ENCODE data around the gene CAPN2.

CAPN2 gene

DNA sequence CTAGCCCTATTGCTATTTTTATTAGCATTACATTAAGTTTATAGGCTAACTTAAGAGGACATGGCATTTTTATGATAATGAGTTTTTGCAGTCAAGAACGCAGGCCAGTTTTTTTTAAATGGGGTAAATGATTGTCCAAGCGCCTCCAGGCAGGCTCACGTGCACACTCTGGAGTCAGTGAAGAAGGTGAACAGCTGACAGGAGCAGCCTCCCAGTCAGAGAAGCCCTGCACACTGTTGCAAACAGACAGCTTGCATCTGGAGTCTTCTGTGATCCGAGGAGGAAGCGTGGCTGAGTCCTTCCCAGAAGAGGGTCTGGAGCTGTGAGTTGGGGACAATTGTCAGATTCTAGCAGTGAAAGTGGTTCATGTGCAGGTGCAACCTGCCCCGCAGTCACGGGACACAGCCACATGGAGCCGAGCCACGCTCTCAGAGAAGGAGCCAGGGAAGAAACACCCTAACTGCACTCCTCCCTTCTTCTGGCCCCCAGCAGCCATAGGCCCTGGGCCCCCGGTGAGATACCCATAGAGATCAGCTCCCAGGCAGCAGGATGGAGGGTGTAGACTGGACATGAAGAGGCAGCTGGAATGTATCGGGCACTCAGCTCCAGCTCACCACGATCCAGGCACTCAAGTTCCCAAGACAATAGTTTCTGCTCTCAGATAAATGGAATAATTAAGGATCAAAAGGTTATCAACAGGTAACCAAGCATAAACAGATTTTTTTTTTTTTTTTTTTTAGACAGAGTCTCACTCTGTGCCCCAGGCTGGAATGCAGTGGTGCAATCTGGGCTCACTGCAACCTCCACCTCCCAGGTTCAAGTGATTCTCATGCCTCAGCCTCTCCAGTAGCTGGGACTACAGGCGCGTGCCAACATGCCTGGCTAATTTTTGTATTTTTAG, 26.4 kb downstream of the CAPN2 start (continued):
- TF ChIP-seq ZNF610 (tag by site-specific recombination; IDR thresholded peaks at IDR 0.05; ENCODE audit: borderline replicate concordance) = 0 out of 2 replicates have a peak, but pooled peaks have one; percentile 23
- no peak for TF ChIP-seq ZNF302 (tag by site-specific recombination; IDR thresholded peaks at IDR 0.05; ENCODE audit: low read depth)
- TF ChIP-seq, protein P1, sequence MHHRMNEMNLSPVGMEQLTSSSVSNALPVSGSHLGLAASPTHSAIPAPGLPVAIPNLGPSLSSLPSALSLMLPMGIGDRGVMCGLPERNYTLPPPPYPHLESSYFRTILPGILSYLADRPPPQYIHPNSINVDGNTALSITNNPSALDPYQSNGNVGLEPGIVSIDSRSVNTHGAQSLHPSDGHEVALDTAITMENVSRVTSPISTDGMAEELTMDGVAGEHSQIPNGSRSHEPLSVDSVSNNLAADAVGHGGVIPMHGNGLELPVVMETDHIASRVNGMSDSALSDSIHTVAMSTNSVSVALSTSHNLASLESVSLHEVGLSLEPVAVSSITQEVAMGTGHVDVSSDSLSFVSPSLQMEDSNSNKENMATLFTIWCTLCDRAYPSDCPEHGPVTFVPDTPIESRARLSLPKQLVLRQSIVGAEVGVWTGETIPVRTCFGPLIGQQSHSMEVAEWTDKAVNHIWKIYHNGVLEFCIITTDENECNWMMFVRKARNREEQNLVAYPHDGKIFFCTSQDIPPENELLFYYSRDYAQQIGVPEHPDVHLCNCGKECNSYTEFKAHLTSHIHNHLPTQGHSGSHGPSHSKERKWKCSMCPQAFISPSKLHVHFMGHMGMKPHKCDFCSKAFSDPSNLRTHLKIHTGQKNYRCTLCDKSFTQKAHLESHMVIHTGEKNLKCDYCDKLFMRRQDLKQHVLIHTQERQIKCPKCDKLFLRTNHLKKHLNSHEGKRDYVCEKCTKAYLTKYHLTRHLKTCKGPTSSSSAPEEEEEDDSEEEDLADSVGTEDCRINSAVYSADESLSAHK (tag by site-specific recombination; IDR thresholded peaks at IDR 0.05) = no peak
- no peak for TF ChIP-seq ZNF596 (tag by site-specific recombination; IDR thresholded peaks at IDR 0.05)
- TF ChIP-seq SP7 (tag by site-specific recombination; IDR thresholded peaks at IDR 0.05) = peak; percentile 31; the same call in 1 of the 2 replicates
- TF ChIP-seq, protein P2, sequence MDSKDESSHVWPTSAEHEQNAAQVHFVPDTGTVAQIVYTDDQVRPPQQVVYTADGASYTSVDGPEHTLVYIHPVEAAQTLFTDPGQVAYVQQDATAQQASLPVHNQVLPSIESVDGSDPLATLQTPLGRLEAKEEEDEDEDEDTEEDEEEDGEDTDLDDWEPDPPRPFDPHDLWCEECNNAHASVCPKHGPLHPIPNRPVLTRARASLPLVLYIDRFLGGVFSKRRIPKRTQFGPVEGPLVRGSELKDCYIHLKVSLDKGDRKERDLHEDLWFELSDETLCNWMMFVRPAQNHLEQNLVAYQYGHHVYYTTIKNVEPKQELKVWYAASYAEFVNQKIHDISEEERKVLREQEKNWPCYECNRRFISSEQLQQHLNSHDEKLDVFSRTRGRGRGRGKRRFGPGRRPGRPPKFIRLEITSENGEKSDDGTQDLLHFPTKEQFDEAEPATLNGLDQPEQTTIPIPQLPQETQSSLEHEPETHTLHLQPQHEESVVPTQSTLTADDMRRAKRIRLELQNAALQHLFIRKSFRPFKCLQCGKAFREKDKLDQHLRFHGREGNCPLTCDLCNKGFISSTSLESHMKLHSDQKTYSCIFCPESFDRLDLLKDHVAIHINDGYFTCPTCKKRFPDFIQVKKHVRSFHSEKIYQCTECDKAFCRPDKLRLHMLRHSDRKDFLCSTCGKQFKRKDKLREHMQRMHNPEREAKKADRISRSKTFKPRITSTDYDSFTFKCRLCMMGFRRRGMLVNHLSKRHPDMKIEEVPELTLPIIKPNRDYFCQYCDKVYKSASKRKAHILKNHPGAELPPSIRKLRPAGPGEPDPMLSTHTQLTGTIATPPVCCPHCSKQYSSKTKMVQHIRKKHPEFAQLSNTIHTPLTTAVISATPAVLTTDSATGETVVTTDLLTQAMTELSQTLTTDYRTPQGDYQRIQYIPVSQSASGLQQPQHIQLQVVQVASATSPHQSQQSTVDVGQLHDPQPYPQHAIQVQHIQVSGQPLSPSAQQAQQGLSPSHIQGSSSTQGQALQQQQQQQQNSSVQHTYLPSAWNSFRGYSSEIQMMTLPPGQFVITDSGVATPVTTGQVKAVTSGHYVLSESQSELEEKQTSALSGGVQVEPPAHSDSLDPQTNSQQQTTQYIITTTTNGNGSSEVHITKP (tag by site-specific recombination; IDR thresholded peaks at IDR 0.05) = peak; percentile 32
- TF ChIP-seq SCRT2 (tag by site-specific recombination; IDR thresholded peaks at IDR 0.05) = peak; percentile 96
- no peak for TF ChIP-seq ZNF174 (tag by site-specific recombination; IDR thresholded peaks at IDR 0.05)
- TF ChIP-seq ZNF354C (tag by site-specific recombination; IDR thresholded peaks at IDR 0.05; ENCODE audit: borderline replicate concordance, low read depth) = no peak
- no peak for TF ChIP-seq MEIS1 (CRISPR knock-in tag; IDR thresholded peaks at IDR 0.05; ENCODE audit: borderline replicate concordance)
- TF ChIP-seq ZNF624 (tag by site-specific recombination; IDR thresholded peaks at IDR 0.05) = no peak
- TF ChIP-seq ZNF585B (tag by site-specific recombination; IDR thresholded peaks at IDR 0.05) = peak; percentile 47
- TF ChIP-seq ZNF670 (tag by site-specific recombination; IDR thresholded peaks at IDR 0.05; ENCODE audit: low read depth) = no peak
- TF ChIP-seq, protein P3, sequence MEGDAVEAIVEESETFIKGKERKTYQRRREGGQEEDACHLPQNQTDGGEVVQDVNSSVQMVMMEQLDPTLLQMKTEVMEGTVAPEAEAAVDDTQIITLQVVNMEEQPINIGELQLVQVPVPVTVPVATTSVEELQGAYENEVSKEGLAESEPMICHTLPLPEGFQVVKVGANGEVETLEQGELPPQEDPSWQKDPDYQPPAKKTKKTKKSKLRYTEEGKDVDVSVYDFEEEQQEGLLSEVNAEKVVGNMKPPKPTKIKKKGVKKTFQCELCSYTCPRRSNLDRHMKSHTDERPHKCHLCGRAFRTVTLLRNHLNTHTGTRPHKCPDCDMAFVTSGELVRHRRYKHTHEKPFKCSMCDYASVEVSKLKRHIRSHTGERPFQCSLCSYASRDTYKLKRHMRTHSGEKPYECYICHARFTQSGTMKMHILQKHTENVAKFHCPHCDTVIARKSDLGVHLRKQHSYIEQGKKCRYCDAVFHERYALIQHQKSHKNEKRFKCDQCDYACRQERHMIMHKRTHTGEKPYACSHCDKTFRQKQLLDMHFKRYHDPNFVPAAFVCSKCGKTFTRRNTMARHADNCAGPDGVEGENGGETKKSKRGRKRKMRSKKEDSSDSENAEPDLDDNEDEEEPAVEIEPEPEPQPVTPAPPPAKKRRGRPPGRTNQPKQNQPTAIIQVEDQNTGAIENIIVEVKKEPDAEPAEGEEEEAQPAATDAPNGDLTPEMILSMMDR (tag by site-specific recombination; IDR thresholded peaks at IDR 0.05) = peak; percentile 19; the same call in 1 of the 2 replicates
- TF ChIP-seq ZNF747 (tag by site-specific recombination; IDR thresholded peaks at IDR 0.05) = no peak
- TF ChIP-seq, protein P4, sequence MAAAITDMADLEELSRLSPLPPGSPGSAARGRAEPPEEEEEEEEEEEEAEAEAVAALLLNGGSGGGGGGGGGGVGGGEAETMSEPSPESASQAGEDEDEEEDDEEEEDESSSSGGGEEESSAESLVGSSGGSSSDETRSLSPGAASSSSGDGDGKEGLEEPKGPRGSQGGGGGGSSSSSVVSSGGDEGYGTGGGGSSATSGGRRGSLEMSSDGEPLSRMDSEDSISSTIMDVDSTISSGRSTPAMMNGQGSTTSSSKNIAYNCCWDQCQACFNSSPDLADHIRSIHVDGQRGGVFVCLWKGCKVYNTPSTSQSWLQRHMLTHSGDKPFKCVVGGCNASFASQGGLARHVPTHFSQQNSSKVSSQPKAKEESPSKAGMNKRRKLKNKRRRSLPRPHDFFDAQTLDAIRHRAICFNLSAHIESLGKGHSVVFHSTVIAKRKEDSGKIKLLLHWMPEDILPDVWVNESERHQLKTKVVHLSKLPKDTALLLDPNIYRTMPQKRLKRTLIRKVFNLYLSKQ (tag by site-specific recombination; IDR thresholded peaks at IDR 0.05; ENCODE audit: borderline replicate concordance) = no peak
- TF ChIP-seq ZNF140 (tag by site-specific recombination; IDR thresholded peaks at IDR 0.05) = no peak
- no peak for TF ChIP-seq EGR2 (tag by site-specific recombination; IDR thresholded peaks at IDR 0.05; ENCODE audit: low read depth)
- TF ChIP-seq ZNF311 (tag by site-specific recombination; IDR thresholded peaks at IDR 0.05; ENCODE audit: borderline replicate concordance) = no peak
- TF ChIP-seq, protein P5, sequence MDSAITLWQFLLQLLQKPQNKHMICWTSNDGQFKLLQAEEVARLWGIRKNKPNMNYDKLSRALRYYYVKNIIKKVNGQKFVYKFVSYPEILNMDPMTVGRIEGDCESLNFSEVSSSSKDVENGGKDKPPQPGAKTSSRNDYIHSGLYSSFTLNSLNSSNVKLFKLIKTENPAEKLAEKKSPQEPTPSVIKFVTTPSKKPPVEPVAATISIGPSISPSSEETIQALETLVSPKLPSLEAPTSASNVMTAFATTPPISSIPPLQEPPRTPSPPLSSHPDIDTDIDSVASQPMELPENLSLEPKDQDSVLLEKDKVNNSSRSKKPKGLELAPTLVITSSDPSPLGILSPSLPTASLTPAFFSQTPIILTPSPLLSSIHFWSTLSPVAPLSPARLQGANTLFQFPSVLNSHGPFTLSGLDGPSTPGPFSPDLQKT (IDR thresholded peaks at IDR 0.05; ENCODE audit: borderline replicate concordance, low read depth, low read length) = no peak
- no peak for TF ChIP-seq ZNF660 (tag by site-specific recombination; IDR thresholded peaks at IDR 0.05)
- peak; percentile 35; the same call in 1 of the 2 replicates for TF ChIP-seq ZNF366 (tag by site-specific recombination; conservative IDR thresholded peaks at IDR 0.05)
- TF ChIP-seq ZNF621 (tag by site-specific recombination; IDR thresholded peaks at IDR 0.05) = no peak
- TF ChIP-seq ZNF274 (IDR thresholded peaks at IDR 0.05; ENCODE audit: low read length) = no peak
- TF ChIP-seq ZNF274 (tag by site-specific recombination; IDR thresholded peaks at IDR 0.05; ENCODE audit: borderline replicate concordance) = no peak
- no peak for TF ChIP-seq REPIN1 (tag by site-specific recombination; IDR thresholded peaks at IDR 0.05; ENCODE audit: low read depth)
- TF ChIP-seq OVOL3 (tag by site-specific recombination; IDR thresholded peaks at IDR 0.05) = no peak
- no peak; the same call in 1 of the 2 replicates for TF ChIP-seq ZBTB8A (tag by site-specific recombination; IDR thresholded peaks at IDR 0.05)
- no peak for TF ChIP-seq KLF1 (tag by site-specific recombination; IDR thresholded peaks at IDR 0.05)
- no peak for TF ChIP-seq KLF8 (tag by site-specific recombination; IDR thresholded peaks at IDR 0.05)

Data from HEK293 (cell line).